HCEC 1CT (cell line): ENCODE measurements around the gene PRRT4.

ENCODE experiments used
- DNase-seq: peaks from one replicate; pipeline ENCODE4 v3.0.0-alpha.2; 2017

PRRT4 gene

DNA sequence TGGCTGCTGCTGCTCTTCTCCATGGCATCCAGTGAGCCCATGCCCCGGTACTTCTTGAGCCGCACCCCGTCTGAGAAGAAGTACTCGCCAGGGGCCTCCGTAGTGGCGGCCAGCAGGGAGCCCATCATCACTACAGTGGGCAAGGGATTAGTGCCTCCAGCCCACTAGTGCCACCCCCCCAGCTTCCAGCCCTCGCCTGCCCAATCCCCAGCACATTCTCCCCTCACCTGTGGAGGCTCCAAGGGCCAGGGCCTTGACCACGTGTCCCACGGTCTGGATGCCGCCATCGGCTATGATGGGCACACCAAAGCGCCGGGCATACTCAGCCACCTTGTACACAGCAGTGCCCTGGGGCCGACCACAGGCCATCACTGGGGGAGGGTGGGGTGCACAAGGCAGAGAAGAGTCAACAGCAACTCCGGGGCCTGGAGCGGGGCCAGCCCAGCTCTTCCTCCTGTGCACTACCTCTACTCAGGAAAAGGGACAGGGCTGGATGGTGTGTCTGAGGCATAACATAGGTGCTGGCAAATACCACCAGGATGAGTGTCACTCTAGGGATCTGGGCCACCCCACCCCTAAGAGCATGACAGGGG, 33.5 kb upstream of the PRRT4 start:
- DNase-seq: no peak

DNA sequence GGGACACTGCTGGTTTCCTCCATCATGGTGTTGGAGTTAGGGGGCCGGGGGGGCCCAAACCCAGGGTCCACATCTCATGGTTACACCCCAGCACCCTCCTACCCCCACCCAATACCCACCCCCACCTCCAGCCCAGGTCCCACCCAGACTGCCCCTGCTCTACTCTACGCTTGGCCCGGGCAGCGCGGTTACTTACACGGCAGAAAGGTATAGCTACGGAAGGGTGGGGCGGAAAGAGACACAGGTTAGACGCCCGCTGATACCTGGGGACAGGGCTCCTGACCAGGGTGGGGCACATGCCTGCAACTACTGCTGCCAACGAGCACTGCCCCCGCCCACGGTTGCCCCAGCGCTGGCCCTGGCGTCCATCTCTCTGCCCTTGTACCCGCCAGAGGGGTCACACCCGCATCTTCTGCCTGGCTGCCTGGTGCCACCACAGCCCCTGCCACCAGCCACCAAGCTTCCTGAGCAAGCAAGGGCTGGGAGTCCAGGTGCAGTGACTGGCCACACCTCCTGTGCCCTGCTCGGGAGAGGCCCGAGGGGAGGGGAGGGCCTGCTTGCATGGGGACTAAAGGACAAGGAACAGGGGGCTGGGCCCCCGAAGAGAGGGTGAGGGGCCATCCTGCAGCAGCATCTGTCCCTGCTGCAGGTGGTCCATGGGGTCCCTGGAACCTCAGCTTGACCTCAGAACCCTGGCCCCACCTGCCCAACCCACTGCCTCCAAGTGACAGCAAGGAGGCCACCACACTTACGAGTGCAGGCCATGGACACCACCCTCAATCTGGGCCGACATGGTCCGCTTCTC, 32.2 kb upstream of the PRRT4 start:
- DNase-seq: no peak

DNA sequence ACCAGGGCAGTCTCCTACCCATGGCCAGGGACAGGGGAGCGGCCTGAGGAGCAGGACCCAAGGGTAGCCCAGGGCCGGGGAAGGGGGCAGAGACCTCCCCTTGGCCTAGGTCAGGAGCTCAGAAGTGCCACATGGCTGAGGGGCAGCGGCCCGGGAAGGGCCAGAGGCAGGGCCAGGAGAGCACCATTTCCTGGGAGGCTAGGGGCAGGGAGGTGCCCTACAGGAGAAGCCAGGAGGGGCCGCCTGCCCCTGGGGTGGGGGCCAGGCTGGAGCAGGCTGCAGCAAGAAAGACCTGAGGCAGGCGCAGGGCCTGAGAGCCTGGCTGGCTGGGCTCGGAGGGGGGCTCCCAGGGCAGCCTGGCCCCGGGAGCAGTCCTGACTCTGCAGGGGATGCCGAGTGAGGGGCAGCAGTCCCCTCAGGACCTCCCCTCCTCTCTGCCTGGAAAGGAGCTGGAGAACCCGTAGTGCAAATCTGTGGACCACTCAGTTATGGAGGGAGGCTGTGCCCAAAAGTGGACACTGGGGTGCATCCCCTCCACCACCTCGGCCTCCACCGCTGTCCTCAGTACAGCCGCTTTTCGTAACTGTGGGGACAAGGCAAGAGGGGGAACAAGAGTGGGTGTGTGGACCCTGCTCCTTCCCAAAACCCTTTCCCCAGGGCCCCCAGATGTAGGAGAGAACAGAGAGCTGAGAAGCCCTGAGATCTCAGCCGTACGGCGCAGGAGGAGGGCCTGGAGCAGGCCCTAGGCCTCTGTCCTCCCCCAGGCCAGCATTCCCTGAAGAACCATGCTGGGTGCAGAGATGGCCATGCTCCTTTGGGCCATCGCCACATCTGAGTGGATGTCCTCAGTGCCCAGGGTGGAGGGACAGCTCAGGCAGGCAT, 31.2 kb upstream of the PRRT4 start:
- no peak for DNase-seq

DNA sequence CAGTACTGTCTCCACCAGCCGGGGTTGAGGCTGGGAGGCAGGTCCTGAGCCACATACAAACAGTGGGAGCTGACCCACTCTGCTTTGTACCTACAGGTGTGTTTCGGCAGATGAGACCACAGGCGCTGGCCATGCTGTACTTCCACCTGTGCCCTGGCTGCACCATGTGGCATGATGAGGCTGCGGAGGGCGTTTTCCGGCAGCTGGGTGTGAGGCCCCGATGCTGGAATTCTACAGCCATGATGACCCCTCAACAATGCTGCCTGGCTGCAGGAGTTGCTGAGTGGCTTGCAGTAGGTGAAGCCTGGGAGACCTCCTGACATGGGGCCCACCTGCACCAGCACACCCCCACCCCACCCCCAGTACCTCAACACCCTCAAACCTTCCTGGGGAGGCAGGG, 30.3 kb upstream of the PRRT4 start:
- no peak for DNase-seq

DNA sequence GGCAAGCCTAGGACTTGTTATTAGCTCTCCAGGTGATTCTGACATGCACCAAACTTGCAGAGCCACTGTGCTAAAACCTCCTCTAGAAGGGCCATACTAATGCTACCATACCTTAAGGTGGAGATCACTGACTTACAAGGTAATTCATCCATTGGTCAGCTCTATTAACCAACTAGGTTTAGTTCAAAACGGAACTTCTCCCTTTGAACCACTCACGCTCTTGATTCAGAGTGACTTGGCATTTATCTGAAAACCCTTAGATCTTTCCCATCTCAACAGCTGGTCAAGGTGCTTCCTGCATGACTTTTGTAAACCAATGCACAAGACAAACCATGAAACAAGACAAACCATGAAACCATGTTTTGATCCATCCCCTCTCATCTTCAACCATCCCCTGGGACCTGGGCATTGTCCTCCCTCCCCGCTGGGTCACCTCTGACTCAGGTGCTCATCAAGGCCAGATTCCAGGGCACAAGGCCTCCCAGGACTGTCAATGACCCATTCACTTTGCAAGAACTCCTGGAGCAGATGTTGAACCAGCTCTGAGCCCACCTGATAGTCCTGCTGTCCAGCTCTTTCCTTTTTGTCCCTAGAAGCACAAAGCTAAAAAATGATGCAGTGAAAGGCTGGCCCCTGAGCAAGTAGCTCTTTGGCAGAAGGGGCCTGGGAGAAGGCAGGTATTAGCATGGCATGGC, 29.5 kb upstream of the PRRT4 start:
- no peak for DNase-seq

DNA sequence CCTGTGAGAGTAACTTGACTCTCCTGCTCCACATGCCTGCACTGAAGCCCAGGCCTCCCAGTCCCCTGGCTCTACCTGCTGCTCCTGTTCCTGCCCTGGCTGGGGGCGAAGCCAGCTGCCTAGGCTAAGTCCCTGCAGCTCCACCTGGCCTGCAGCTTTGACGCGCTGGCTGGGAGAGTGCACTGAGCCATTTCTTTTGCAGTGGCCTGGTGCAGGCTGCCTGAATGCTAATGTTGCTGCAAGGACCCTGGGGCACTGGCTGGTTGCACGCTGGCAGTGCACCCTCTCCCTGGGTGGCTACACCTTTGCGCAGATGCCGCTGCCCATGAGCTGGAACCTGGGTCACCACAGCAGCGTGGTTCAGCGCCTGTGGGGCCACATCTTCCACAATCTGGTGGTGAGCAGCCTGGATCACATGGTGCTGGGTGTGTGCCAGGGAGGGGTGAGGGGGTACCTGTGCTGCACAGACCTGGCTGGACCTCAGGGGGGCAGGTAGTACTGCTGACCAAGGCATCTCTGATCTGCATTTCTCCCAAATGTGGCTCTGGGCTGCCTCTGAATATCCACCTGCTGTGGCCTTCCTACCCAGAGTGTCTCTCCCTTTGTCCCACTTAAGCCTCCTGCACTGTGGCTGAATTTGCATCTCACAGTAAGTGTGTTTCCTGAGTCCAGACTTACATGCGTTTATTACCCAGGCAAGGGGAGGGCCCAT, 28.3 kb upstream of the PRRT4 start:
- no peak for DNase-seq

DNA sequence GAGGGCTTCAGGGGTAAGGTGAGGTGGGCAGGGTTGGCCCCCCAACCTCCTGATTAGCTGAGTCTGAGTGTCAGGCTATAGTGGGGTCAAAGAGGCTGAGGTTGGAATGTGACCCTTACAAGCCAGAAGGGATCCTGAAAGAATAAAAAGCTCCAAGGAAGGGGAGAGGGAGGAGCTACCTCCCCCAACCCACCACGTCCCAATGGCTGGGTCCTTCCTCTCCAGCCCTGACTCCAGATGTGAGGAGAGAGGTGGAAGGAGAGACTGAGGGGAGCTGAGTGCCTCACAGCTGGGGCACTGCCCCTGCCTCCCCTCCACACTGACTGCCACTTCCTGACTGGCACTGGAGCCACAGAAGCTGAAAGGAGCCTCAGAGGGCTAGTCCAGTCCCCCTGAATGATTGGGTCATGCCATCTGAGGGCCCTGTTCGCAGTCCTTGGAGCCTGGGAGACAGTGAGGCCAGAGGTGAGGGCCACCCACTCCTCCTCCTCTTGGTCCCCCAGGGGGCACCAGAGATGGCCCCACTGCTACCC, 27.7 kb upstream of the PRRT4 start:
- no peak for DNase-seq

DNA sequence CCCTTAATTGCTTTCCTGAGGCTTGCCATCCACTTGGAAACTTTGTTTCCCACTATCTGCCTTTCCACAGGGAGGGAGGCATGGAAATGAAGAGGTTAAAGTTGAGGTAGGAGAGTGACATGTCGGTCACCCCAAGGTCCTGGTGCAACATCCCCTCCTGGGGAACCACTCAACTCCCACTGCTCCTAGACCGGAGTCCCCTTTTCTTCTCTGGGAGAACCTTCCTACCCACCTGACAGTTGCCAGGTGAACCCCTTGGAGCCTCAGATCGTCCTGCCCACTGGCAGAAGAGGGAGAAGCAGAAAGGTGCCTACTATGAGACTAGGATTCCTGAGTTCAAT, 26.6 kb upstream of the PRRT4 start:
- no peak for DNase-seq

DNA sequence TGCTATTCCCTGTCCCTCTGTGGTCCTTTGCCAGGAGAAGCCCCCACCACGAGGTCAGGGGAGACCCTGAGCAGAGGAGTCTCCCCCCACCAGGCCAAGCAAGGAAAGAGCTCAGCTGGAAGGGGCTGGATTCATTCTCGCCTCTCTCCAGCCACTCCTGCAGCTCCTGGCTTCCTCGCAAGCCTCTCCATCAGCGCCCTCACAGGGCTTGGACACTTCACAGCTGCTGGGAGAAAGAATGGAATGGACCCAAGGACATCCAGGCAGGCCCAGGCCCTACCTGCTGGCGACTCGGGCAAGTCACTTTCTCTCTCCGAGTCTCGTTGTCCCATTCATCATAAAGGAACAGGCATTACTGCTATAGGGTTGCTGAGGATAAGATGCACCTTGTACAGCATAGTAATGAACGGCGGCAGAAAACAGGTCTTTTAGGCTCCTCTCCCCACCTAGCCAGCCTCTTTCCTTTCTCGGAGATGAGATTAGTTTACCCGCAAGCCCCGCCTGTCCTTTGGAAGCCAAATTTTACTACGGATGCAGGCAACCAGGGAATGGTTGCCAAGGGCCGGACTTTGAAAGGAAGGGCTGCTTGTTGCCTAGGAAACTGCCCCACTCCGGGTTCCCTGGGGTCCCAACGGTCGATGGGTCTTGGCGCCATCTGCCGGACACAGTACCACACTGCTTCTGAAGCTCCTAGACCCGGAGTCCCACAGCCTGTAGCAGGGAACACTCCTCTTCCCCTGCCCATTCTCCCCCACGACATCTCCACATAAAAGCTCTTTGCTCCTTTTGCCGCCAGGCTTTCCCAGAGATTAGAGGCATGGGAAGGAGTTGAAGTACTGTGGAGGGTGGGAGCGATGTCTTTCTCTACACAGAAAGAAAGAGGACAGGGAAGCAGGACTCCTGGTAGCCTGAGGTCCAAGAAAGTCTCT, 26.0 kb upstream of the PRRT4 start:
- DNase-seq: peak; percentile 46

DNA sequence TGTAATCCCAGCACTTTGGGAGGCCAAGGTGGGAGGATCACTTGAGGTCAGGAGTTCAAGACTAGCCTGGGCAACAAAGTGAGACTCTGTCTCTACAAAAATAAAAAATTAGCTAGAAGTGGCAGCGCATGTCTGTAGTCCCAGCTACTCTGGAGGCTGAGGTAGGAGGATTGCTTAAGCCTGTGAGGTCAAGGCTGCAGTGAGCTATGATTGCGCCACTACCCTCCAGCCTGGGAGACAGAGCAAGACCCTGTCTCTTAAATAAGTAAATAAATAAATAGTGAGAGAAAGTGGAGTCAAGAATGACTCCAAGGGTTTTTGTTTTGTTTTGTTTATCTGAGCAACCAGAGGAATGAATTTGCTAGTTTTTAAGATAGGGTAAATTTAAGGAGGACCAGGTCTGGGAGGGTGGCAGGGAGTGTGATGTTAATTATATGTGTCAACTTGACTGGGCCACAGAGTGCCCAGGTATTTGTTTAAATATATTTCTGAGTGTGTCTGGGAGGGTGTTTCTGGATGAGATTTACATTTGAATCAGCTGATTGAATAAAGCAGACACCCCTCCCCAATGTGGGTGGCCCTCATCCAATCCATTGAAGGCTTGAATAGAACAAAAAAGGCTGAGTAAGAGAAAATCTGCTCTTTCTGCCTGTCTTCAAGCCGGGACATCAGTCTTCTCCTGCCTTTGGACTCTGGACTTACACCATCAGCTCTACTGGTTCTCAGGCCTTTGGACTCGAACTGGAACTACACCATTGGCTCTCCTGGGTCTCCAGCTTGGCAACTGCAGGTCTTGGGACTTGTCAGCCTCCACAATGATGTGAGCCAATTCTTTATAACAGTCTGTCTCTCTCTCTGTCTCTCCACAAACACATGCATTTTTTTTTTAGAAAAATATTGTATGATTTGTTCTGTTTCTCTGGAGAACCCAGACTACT, 24.8 kb upstream of the PRRT4 start:
- no peak for DNase-seq

DNA sequence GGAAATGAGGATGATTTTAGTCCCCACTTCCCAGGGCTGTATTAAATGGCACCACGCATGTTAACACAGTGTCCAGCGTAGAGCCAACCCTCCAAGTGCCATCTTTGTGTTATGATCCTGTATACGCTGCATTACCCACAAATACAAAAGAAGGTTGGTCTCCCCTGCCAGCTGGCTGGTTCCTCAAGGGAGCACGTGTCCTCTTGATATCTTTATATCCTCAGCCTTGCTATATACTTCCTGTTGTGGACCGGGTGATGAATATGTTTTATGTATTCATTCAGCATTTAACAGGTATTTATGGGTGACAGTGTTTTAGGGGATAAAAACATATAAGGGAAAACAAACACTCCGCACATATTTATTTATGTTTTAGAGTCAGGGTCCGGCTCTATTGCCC, 23.2 kb upstream of the PRRT4 start:
- DNase-seq: no peak

DNA sequence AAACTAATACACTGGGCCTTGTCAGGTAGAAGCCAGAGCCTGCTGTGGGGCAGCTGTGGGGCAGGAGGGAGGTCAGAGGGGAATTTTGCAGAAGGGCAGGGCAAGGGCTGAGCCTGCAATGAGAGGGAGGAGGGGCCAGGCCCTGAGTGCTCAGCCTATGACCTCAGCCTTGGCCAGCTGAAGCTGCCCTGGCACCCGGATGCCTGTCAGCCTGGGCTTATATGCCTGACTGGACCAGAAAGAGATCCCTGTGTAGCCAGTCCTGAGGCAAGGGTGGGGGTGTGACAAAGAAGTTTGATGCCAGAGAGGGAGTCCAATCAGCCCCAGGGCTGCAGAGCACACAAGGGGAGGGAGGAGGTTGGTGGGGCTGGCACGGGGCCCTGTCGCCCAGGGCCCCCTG, 22.3 kb upstream of the PRRT4 start:
- no peak for DNase-seq

DNA sequence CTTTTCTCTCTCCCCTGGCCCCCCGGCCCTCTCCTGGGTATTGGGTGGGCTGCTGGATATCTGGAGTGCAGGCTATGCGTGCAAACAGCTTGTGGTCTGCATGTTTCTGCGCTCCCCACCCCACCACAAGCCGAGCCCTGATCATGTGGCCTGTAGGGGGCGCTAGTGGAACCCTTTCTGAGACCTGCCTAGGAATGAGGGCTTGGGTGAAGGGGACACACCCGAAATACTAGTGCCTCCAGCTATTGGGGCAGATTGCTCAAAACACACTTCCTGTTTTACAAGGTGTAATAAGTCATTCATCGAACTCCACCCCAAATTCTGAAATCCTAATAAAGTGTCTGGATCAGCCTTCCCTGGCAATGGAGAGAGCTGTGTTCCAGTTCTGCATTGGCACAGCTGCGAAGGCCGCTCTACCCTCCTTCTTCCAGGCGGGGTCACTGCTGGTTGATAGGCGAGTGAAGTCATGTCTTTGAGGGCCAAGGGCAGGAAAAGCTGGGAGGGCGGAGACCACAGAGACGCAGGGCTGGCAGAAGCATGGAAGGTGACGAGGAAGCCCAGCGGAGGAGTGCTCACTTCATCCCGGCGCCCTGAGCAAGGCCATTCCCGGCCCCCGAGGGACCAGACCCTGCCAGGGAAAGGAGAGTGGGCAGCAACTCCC, 19.8 kb upstream of the PRRT4 start:
- DNase-seq: no peak

DNA sequence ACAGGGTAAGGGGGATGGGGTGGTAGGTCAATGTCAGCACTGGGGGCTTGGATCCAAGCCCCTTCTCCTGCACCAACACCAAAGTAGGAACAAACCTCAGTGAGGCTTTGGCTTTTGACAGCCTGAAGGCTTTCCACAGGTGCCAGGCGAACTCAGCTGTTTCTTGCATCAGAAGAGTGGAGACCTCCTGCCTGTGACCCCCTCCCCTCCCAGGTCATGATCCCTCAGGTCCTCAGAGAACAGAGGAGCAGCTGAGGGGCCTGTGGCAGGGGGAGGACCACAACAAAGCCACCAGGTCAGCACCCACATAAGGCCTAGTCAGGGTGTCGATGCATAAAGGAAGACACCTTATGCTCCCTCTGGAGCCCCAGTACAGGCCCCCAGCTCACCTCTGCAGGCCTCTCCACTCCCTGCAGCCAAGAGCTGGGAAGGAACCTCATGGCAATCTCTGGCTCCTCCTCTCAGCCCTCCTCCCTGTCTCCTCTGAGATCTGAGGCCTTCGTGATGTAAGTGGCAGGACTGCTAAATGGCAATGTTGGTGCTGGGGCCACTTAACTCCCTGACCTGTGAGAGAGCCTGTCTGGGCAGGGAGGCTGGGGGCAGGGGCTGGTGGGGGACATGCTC, 19.1 kb upstream of the PRRT4 start:
- DNase-seq: no peak

DNA sequence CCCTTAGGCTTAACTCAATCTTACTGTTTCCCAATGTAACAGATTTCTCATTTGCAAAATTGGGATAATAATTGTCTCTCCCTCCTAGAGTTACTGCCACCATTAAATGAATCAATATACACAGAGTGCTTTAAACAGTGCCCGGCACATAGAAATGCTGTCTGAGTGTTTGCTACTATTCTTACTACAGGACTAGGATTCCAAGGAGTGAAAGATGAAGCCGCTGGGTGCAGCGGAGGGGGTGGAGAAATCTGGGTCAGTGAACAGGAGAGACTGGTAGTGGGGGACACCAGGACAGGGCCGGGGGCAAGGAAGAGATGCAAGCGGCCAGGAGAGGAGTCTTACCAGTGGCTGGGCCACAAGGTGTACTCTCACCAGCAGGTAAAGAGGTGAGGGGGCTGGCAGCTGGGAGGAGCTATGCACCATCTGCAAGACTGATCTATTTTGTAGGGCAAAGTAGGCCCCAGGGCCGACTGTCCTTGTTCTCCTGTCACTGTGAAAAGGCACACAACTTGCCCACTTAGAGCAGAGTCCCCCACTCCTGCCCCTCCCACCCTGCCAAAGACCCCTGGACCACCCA, 18.5 kb upstream of the PRRT4 start:
- DNase-seq: no peak

DNA sequence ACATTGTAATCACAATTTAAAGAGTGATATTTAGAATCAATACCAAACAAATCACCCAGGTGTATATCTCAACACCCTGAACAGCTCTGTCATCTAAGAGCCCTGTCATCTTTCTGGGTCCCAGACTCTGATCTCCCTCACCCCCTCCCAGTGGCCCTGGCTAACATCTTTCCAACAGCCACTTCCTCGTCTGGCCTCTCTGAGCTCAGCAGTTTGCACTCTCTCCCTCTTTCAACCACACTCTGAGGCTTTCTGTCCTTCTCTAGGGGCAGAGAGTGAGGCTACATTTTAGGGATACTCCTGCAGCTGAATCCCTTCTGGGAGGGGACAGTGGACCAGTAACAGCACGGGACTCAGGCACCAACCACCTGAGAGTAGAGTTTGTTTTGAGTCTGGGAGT, 17.1 kb upstream of the PRRT4 start:
- no peak for DNase-seq

DNA sequence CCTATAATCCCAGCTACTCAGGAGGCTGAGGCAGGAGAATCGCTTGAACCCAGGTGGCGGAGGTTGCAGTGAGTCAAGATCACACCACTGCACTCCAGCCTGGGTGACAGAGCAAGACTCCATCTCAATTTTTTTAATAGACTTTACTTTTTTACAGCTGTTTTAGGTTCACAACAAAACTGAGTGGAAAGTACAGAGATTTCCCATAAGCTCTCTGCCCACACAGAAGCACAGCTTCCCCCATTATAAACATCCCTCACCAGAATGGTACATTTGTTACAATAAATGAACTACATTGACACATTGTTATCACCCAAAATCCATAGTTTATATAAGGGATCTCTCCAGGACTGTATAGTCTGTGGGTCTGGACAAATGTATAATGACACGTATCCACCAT, 14.6 kb upstream of the PRRT4 start:
- no peak for DNase-seq

DNA sequence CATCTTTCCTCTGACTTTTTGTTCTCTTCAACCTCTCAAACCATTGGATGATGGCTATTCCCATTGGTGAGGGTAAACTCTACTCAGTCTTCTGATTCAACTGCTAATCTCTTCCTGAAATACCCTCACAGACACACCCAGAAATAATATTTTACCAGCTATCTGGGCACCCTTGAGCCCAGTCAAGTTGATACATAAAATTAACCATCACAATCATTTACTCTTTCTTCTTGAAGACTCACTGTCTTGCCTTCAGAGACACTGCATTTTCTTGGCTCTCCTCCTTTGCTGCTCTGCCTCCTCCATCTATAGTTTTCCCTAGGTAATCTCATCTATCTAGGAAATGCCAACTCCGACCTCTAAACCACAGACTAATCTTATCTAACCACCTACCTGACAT, 12.6 kb upstream of the PRRT4 start:
- DNase-seq: no peak

DNA sequence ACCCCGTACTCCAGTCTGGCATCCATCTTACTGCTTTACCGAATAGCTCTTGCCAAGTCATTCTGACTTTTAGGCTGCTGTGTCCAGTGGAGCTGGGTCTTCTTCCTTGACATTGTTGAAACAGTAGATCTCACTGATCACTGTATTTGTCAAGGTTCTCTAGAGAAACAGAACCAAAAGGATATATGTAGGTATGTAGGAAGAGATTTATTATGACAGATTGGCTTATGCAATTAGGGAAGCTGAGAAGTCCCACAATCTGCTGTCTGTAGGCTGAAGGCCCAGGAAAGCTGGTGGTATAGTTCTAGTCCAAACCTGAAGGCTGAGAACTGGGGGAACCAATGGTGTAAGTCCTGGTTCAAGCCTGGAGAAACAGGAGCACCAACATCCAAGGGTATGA, 12.1 kb upstream of the PRRT4 start:
- DNase-seq: no peak
